Measurements from ENCODE around the gene RAB40A. TPM values are rescaled to one million over a fixed set of nuclear protein-coding genes. Genes with fewer than 3 reads are reported as not detected.

RAB40A gene
- polyA plus RNA-seq, 1 experiment, result 0.22 TPM

GRCh38 chrX:103517246-103517645 is 2.0 kb downstream of the RAB40A start:
- ChIA-PET CTCF (no interaction called here), POLR2A (no interaction called here)
- Histone ChIP-seq H3K9me3 (ENCODE audit: control insufficient read depth, insufficient read depth, low read length) (no peaks in the 10 kb centered on the region), H3K4me3 (ENCODE audit: low read depth, low read length) (no peak overlapping the region), H3K27ac (ENCODE audit: low read depth, low read length) (no peak overlapping the region), H3K27me3 (ENCODE audit: control insufficient read depth, insufficient read depth, low read length) (no peaks in the 10 kb centered on the region)
- no peak for DNase-seq (ENCODE audit: low read depth, low spot score)
- TF ChIP-seq CTCF (IDR thresholded peaks at IDR 0.05; ENCODE audit: low read depth, low read length), result no peak

GRCh38 chrX:103513476-103514108 is 5.7 kb downstream of the RAB40A start:
- no peak overlapping the region for H3K27ac ChIP-seq (ENCODE audit: low read depth, low read length)
- no peak for DNase-seq (ENCODE audit: low read depth, low spot score)
- H3K4me3 ChIP-seq (ENCODE audit: low read depth, low read length), result no peak overlapping the region
- POLR2A ChIA-PET, result no interaction called here
- no peaks in the 10 kb centered on the region for H3K9me3 ChIP-seq (ENCODE audit: control insufficient read depth, insufficient read depth, low read length)
- no peak for TF ChIP-seq CTCF (IDR thresholded peaks at IDR 0.05; ENCODE audit: low read depth, low read length)
- H3K27me3 ChIP-seq (ENCODE audit: control insufficient read depth, insufficient read depth, low read length), result no peaks in the 10 kb centered on the region
- CTCF ChIA-PET, result no interaction called here

- ChIA-PET POLR2A (no interaction called here), CTCF (no interaction called here)
- DNase-seq (ENCODE audit: low read depth, low spot score), result no peak
- H3K4me3 ChIP-seq (ENCODE audit: low read depth, low read length), result no peak overlapping the region
- TF ChIP-seq CTCF (IDR thresholded peaks at IDR 0.05; ENCODE audit: low read depth, low read length), result no peak
- no peak overlapping the region for H3K27ac ChIP-seq (ENCODE audit: low read depth, low read length)
- H3K9me3 ChIP-seq (ENCODE audit: control insufficient read depth, insufficient read depth, low read length), result no peaks in the 10 kb centered on the region
- H3K27me3 ChIP-seq (ENCODE audit: control insufficient read depth, insufficient read depth, low read length), result no peaks in the 10 kb centered on the region
These were observed 6.2 kb downstream of the RAB40A start for GRCh38 chrX:103513067-103513466.

GRCh38 chrX:103510031-103510430 is 9.3 kb downstream of the RAB40A start:
- Histone ChIP-seq H3K27me3 (ENCODE audit: control insufficient read depth, insufficient read depth, low read length) (no peaks in the 10 kb centered on the region), H3K9me3 (ENCODE audit: control insufficient read depth, insufficient read depth, low read length) (no peaks in the 10 kb centered on the region), H3K27ac (ENCODE audit: low read depth, low read length) (no peak overlapping the region), H3K4me3 (ENCODE audit: low read depth, low read length) (no peak overlapping the region)
- CTCF ChIA-PET, result no interaction called here
- DNase-seq (ENCODE audit: low read depth, low spot score), result no peak
- no peak for TF ChIP-seq CTCF (IDR thresholded peaks at IDR 0.05; ENCODE audit: low read depth, low read length)
- POLR2A ChIA-PET, result no interaction called here

- Histone ChIP-seq H3K9me3 (ENCODE audit: control insufficient read depth, insufficient read depth, low read length) (no peaks in the 10 kb centered on the region), H3K4me3 (ENCODE audit: low read depth, low read length) (no peak overlapping the region), H3K27ac (ENCODE audit: low read depth, low read length) (no peak overlapping the region), H3K27me3 (ENCODE audit: control insufficient read depth, insufficient read depth, low read length) (no peaks in the 10 kb centered on the region)
- ChIA-PET POLR2A (no interaction called here), CTCF (interaction anchor here (1.7 kb wide), 1 partner anchor 14 kb away, joined by 9 read pairs; no protein-coding TSS in a partner anchor)
- DNase-seq (ENCODE audit: low read depth, low spot score), result no peak
- TF ChIP-seq CTCF (IDR thresholded peaks at IDR 0.05; ENCODE audit: low read depth, low read length), result no peak
These were observed 15.5 kb downstream of the RAB40A start for GRCh38 chrX:103503853-103504207.
